T-helper 22 cell (primary cell): ENCODE results near the gene ACVR1B.

ENCODE experiments used
- DNase-seq: peaks from one replicate; pipeline ENCODE4 v3.0.0-alpha.2; 2020; ENCODE audit warnings: low read depth

Gene ACVR1B

GRCh38 chr12:51951199-51951842, at the start of gene ACVR1B:
Gene ACVR1B, plus strand, starts transcription at chr12:51951699. Its CDS starts 45 bp downstream, at chr12:51951744.
- DNase-seq, result peak; percentile 85

GRCh38 chr12:51901881-51902280, 49.6 kb upstream of the ACVR1B start:
- DNase-seq, result no peak

GRCh38 chr12:51904951-51905470, 46.5 kb upstream of the ACVR1B start:
- no peak for DNase-seq

- DNase-seq, result no peak
Measured at GRCh38 chr12:51905471-51906429, 45.7 kb upstream of the ACVR1B start.

GRCh38 chr12:51906430-51907082, 44.9 kb upstream of the ACVR1B start:
- no peak for DNase-seq

GRCh38 chr12:51907083-51907855, 44.2 kb upstream of the ACVR1B start, which contains the start of gene ACVRL1:
Gene ACVRL1, plus strand, starts transcription at chr12:51907504. Its CDS starts 4,971 bp downstream, at chr12:51912475.
- no peak for DNase-seq

GRCh38 chr12:51907856-51908425, 43.6 kb upstream of the ACVR1B start:
- no peak for DNase-seq

- DNase-seq, result no peak
Measured at GRCh38 chr12:51908876-51909592, 42.5 kb upstream of the ACVR1B start.

GRCh38 chr12:51910168-51910567, 41.3 kb upstream of the ACVR1B start:
- DNase-seq, result no peak

- DNase-seq, result no peak
Measured at GRCh38 chr12:51910691-51911090, 40.8 kb upstream of the ACVR1B start.

GRCh38 chr12:51911307-51911706, 40.2 kb upstream of the ACVR1B start:
- DNase-seq, result no peak

GRCh38 chr12:51911788-51912711, 39.4 kb upstream of the ACVR1B start:
- DNase-seq, result no peak

- no peak for DNase-seq
Measured at GRCh38 chr12:51913071-51914033, 38.1 kb upstream of the ACVR1B start.

GRCh38 chr12:51914034-51914923, 37.2 kb upstream of the ACVR1B start:
- DNase-seq, result no peak

GRCh38 chr12:51915003-51915625, 36.4 kb upstream of the ACVR1B start:
- no peak for DNase-seq

GRCh38 chr12:51915951-51916350, 35.5 kb upstream of the ACVR1B start:
- no peak for DNase-seq
